Activated naive CD8-positive, alpha-beta T cell treated with anti-CD3 and anti-CD28 coated beads for 36 hours (primary cell): Measurements from ENCODE around the gene GPR78. TPM values are rescaled to one million over a fixed set of nuclear protein-coding genes. Genes with fewer than 3 reads are reported as not detected.
"Not testable (repeated sequence)": the region's sequence is repeated elsewhere in the genome, so short reads cannot be mapped to it uniquely, and the experiment has no call there.

ENCODE experiments used
- DNase-seq: peaks from one replicate; pipeline ENCODE4 v3.0.0; 2021
- H3K27ac Mint-ChIP-seq: one replicate; pipeline ENCODE4 v1.8.0; 2022; ENCODE audit warnings: mild to moderate bottlenecking, moderate library complexity, mixed read lengths
- H3K27me3 Mint-ChIP-seq: one replicate; pipeline ENCODE4 v1.8.0; 2022; ENCODE audit warnings: mild to moderate bottlenecking, mixed read lengths
- H3K36me3 Mint-ChIP-seq: one replicate; pipeline ENCODE4 v1.8.0; 2021; ENCODE audit warnings: mild to moderate bottlenecking, mixed read lengths
- H3K4me1 Mint-ChIP-seq: one replicate; pipeline ENCODE4 v1.8.0; 2021; ENCODE audit warnings: mixed read lengths
- H3K4me3 Mint-ChIP-seq: one replicate; pipeline ENCODE4 v1.8.0; 2022; ENCODE audit warnings: mild to moderate bottlenecking, moderate library complexity, mixed read lengths
- H3K9me3 Mint-ChIP-seq: one replicate; pipeline ENCODE4 v1.8.0; 2022; ENCODE audit warnings: mixed read lengths
- total RNA-seq, 2 experiments: library from RNA; stranded (reverse); gene quantifications; one replicate each; pipeline ENCODE4 v1.2.3, GENCODE V29; 2021

The GPR78 gene
- total RNA-seq, 2 experiments from 2014 or later, result not detected

DNA sequence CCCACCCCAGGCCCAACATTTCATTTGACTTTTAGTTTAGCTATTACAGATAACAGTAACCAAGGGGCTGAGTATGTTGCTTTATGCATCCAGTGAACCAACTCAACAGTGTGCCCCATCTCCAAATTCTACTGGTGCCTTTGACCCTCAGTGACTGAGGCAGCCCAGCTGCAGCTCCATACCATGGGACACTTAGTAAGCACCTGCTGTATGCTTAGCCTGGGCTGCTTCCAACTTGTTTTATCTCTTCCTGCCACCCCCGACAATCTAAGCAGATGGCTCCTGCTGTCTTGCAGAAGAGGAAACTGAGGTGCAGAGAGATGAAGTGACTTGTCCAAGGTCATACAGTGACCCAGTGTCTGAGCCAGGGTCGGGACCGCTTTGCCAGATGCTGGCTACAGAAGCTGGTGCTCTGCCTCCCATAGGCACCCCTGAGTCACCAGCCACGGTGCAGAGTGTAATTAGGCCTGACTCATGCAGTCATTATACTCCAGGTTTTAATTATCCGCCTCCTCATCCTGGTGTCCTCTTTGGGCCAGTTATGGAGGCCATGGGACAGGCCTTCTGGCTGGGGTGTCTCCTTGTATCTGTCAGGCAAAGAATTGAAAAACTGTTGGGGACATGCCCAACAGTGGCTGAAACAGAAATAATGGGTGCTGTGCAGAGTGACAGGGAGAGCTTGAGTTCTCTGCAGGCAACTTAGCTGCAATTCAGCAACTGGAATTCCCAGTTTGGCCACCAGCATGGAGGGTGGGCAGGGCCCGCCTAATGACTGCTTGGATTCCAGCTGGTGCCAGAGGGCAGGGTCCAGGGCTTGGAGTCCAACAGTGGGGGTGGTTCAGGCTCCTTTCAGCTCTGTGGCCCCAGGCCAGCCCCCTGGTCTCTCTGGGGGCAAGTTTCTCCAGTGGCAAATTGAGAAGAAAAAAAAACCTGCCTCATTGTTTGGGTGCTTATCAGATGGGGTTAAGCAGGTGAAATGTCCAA is 8.2 kb upstream of the GPR78 start:
- Mint-ChIP-seq H3K4me1 (no peaks in the 10 kb centered on the region), H3K9me3 (no peaks in the 10 kb centered on the region), H3K36me3 (no peaks in the 10 kb centered on the region), H3K27me3 (peaks cover 5% of the 10 kb centered on the region), H3K4me3 (no peak overlapping the region), H3K27ac (no peak overlapping the region)
- DNase-seq, result no peak

- Mint-ChIP-seq H3K27ac (no peak overlapping the region), H3K36me3 (no peaks in the 10 kb centered on the region), H3K4me1 (no peaks in the 10 kb centered on the region), H3K4me3 (no peak overlapping the region), H3K27me3 (no peaks in the 10 kb centered on the region), H3K9me3 (no peaks in the 10 kb centered on the region)
- no peak for DNase-seq
These were observed 6.9 kb upstream of the GPR78 start for GRCh38 chr4:8573266-8573665.

DNA sequence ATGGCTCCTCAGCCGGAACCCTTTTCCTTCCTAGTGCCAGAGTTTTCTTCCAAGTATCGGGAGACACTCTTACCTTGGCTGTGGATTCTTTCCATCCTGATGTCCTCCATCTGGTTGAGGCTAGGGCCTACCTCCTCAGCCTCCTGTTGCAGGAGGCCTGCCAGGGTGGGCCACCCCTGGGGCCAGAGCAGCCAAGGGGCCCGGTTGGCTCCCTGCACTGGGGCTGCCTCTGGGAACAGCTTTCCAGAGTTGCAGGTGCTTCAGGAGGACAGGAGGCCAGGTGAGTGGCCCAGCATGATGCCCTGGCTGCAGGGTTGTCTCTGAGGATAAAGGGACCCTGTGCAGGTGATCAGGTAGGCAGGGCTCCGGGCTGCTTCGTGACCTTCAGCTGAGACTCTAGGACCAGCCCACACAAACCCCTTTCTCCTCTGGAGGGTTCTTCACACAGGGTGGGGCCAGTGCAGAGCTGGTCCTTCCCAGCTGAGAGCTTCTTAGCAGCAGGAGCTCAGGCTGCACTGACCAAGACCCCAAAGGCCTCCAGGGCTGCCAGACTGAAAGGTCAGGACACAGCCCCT is 5.3 kb upstream of the GPR78 start:
- Mint-ChIP-seq H3K36me3 (no peaks in the 10 kb centered on the region), H3K27me3 (peaks cover 10% of the 10 kb centered on the region), H3K4me3 (no peak overlapping the region), H3K4me1 (no peaks in the 10 kb centered on the region), H3K27ac (no peak overlapping the region), H3K9me3 (no peaks in the 10 kb centered on the region)
- DNase-seq, result no peak

DNA sequence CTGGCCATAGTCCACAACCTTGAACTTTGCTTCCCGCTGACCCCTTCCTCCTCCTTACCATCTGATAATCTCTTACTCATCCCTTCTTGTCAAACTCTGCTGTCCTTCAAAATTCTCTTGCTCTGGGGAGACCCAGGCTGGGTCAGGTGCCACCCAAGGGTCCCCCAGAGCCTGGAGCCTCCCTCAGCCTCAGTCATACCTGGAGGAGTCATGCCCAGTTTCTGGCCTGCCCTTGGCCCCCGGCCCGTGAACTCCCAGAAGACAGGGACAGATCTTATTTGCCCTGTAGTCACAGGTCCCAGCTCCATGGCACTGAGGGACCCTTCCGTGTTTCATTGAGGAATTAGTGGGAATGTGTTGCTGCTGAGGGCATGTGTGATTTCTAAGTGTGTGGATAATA is 4.7 kb upstream of the GPR78 start:
- H3K27ac Mint-ChIP-seq, result no peak overlapping the region
- H3K27me3 Mint-ChIP-seq, result peaks cover 13% of the 10 kb centered on the region
- H3K9me3 Mint-ChIP-seq, result no peaks in the 10 kb centered on the region
- no peak overlapping the region for H3K4me3 Mint-ChIP-seq
- no peaks in the 10 kb centered on the region for H3K36me3 Mint-ChIP-seq
- H3K4me1 Mint-ChIP-seq, result no peaks in the 10 kb centered on the region
- no peak for DNase-seq

GRCh38 chr4:8576591-8576990 is 3.6 kb upstream of the GPR78 start:
- H3K27me3 Mint-ChIP-seq, result peaks cover 13% of the 10 kb centered on the region
- H3K36me3 Mint-ChIP-seq, H3K4me1 Mint-ChIP-seq, H3K9me3 Mint-ChIP-seq, H3K4me3 Mint-ChIP-seq, H3K27ac Mint-ChIP-seq, DNase-seq: not testable (repeated sequence)

DNA sequence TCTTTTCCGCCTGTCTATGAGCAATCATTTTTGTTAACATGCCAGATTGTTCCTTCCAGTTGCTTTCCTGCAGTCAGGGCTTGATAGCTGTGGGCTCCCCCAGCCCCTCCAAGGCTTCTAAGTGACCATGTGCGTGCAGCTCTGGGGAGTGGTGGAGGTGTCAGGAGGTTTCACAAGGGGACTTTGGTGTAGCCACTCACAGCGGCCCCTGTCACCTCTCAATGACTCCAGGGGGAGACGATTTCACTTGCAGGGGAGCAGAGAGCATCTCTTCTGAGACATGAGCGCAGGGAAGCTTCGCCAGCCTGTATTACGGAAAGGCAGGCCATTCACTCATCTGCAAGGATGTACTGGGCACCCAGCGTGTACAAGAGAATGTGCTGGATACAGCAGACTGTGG is 3.1 kb upstream of the GPR78 start:
- Mint-ChIP-seq H3K27ac (no peak overlapping the region), H3K4me3 (no peak overlapping the region), H3K27me3 (peaks cover 13% of the 10 kb centered on the region), H3K36me3 (no peaks in the 10 kb centered on the region), H3K9me3 (no peaks in the 10 kb centered on the region), H3K4me1 (no peaks in the 10 kb centered on the region)
- DNase-seq, result no peak

DNA sequence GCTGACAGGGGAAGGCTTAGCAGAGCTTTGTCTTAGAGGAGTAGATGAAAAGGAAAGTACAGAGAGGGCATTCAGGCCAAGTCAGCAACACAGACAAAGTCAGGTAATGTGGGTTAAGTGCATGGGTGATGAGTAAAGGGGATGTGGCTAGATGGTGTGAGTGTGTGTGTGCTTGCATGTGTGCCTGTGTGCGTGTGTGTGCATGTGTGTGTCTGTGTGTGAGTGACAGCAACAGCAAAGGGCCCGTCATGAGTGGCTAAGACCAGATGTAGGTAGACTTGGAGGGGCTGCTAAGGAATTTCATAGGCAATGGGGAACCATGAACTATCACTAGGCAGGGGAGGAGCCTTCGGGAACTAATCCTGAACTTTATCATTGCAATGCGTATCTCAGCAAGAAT is 2.2 kb upstream of the GPR78 start:
- Mint-ChIP-seq H3K27me3 (peaks cover 13% of the 10 kb centered on the region), H3K4me3 (no peak overlapping the region), H3K36me3 (no peaks in the 10 kb centered on the region), H3K9me3 (no peaks in the 10 kb centered on the region), H3K27ac (no peak overlapping the region), H3K4me1 (no peaks in the 10 kb centered on the region)
- DNase-seq, result no peak

DNA sequence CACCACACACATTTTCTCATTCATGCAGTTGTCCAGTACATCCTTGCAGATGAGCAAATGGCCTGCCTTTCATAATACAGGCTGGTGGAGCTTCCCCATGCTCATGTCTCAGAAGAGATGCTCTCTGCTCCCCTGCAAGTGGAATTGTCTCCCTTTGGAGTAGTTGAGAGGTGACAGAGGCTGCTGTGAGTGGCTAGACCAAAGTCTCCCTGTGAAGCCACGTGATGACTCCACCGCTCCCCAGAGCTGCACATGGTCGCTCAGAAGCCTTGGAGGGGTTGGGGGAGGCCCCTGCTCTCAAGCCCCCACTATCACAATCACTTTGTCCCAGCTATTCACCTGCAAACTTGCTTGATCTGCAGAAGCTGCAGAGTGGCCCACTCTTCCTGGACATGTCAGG is 1.5 kb upstream of the GPR78 start:
- Mint-ChIP-seq H3K36me3 (no peaks in the 10 kb centered on the region), H3K27ac (no peak overlapping the region), H3K4me3 (no peak overlapping the region), H3K4me1 (no peaks in the 10 kb centered on the region), H3K9me3 (no peaks in the 10 kb centered on the region), H3K27me3 (peaks cover 13% of the 10 kb centered on the region)
- no peak for DNase-seq

GRCh38 chr4:8579526-8580320 is 469 bp upstream of the GPR78 start:
- Mint-ChIP-seq H3K9me3 (no peaks in the 10 kb centered on the region), H3K27me3 (peaks cover 13% of the 10 kb centered on the region), H3K4me1 (no peaks in the 10 kb centered on the region), H3K27ac (no peak overlapping the region), H3K4me3 (no peak overlapping the region), H3K36me3 (no peaks in the 10 kb centered on the region)
- DNase-seq, result no peak

- Mint-ChIP-seq H3K9me3 (no peaks in the 10 kb centered on the region), H3K4me1 (no peaks in the 10 kb centered on the region), H3K4me3 (no peak overlapping the region), H3K27ac (no peak overlapping the region), H3K27me3 (peaks cover 13% of the 10 kb centered on the region), H3K36me3 (no peaks in the 10 kb centered on the region)
- no peak for DNase-seq
These were observed 1.1 kb downstream of the GPR78 start for GRCh38 chr4:8581094-8581861.

- Mint-ChIP-seq H3K27me3 (peaks cover 13% of the 10 kb centered on the region), H3K9me3 (no peaks in the 10 kb centered on the region), H3K36me3 (no peaks in the 10 kb centered on the region), H3K4me1 (no peaks in the 10 kb centered on the region), H3K4me3 (no peak overlapping the region), H3K27ac (no peak overlapping the region)
- no peak for DNase-seq
These were observed 1.8 kb downstream of the GPR78 start for GRCh38 chr4:8582016-8582415.

DNA sequence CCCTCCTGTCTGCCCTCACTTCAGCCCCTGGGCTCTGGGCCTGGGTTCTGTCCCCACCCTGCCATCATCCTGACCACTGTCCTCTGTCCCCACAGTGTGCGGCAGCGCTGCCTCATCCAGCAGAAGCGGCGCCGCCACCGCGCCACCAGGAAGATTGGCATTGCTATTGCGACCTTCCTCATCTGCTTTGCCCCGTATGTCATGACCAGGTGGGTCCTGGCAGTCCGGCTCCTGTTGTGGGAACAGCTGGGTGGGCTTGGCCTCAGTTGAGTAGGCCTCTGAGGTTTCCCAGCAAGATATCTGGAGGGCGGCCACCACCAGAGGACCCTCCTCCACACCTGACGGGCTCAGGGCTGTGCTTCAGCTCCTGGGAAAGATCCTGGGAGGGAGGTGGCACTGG is 2.2 kb downstream of the GPR78 start:
- H3K4me3 Mint-ChIP-seq, result no peak overlapping the region
- no peaks in the 10 kb centered on the region for H3K4me1 Mint-ChIP-seq
- no peaks in the 10 kb centered on the region for H3K36me3 Mint-ChIP-seq
- H3K27me3 Mint-ChIP-seq, result peaks cover 13% of the 10 kb centered on the region
- no peak for DNase-seq
- H3K27ac Mint-ChIP-seq, result no peak overlapping the region
- no peaks in the 10 kb centered on the region for H3K9me3 Mint-ChIP-seq

DNA sequence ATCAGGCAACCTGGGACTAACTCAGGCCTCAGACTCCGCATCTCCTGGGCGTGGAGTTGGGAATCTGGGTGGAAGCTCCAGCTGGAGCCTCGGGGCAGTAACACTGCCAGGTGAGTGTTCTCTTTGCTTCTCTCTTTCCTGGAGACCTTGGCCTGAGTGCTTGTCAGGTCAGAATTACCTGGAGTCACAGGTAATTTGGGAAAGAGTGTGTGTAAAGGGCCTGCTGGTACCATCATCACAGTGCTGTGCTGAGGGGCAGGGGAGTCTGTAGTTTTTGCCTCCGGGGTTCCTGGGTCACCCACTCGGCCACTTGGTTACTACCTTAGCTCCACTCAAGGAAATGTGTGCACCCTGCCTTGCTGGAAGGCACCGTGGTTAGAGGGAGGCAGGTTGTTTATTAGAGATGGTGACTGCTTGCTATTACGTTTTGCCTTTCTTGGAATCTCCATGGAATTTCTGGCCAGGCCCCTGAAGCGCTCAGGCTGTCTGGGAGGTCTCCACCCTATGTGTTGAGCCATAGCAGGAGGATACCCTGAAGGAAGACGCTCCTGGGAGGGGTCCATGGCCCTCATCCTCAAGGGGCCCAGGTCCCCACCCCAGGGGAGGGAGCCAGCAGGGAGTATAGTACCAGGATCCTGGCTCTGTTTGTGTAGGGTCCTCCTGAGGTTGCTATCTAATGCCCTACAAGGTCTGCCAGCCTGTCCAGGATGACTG is 2.9 kb downstream of the GPR78 start:
- H3K27ac Mint-ChIP-seq, result no peak overlapping the region
- no peaks in the 10 kb centered on the region for H3K4me1 Mint-ChIP-seq
- H3K9me3 Mint-ChIP-seq, result no peaks in the 10 kb centered on the region
- DNase-seq, result no peak
- no peaks in the 10 kb centered on the region for H3K36me3 Mint-ChIP-seq
- no peak overlapping the region for H3K4me3 Mint-ChIP-seq
- peaks cover 13% of the 10 kb centered on the region for H3K27me3 Mint-ChIP-seq

- Mint-ChIP-seq H3K4me1 (no peaks in the 10 kb centered on the region), H3K36me3 (no peaks in the 10 kb centered on the region), H3K9me3 (no peaks in the 10 kb centered on the region), H3K27ac (no peak overlapping the region), H3K4me3 (no peak overlapping the region), H3K27me3 (peaks cover 12% of the 10 kb centered on the region)
- no peak for DNase-seq
These were observed 3.4 kb downstream of the GPR78 start for GRCh38 chr4:8583655-8584025.
